ENCODE results near the gene ATP2A1.

The ATP2A1 gene

GRCh38 chr16:28910086-28911031 lies 32.1 kb downstream of the ATP2A1 start (continued):
- TF ChIP-seq TSHZ1 (tag by site-specific recombination; IDR thresholded peaks at IDR 0.05; ENCODE audit: borderline replicate concordance) (0 out of 2 replicates have a peak, but pooled peaks have one; percentile 26), EGR2 (tag by site-specific recombination; IDR thresholded peaks at IDR 0.05; ENCODE audit: low read depth) (peak; percentile 38; the same call in 1 of the 2 replicates), ZNF449 (tag by site-specific recombination; IDR thresholded peaks at IDR 0.05) (peak; percentile 13; the same call in 1 of the 2 replicates), ZNF184 (tag by site-specific recombination; IDR thresholded peaks at IDR 0.05) (peak; percentile 15; the same call in 1 of the 2 replicates), ZNF324 (tag by site-specific recombination; IDR thresholded peaks at IDR 0.05) (0 out of 2 replicates have a peak, but pooled peaks have one; percentile 33), GLIS1 (tag by site-specific recombination; IDR thresholded peaks at IDR 0.05) (peak; percentile 40), ZNF629 (tag by site-specific recombination; IDR thresholded peaks at IDR 0.05) (peak; percentile 79), ZNF660 (tag by site-specific recombination; IDR thresholded peaks at IDR 0.05) (peak; percentile 34; the same call in 1 of the 2 replicates), GFI1B (tag by site-specific recombination; IDR thresholded peaks at IDR 0.05) (peak; percentile 73; the same call in 1 of the 2 replicates), ZNF394 (tag by site-specific recombination; IDR thresholded peaks at IDR 0.05; ENCODE audit: borderline replicate concordance) (peak; percentile 65; the same call in 1 of the 2 replicates), HIC1 (tag by site-specific recombination; IDR thresholded peaks at IDR 0.05) (peak; percentile 66), ZNF560 (tag by site-specific recombination; IDR thresholded peaks at IDR 0.05; ENCODE audit: borderline replicate concordance) (no peak), PATZ1 (tag by site-specific recombination; IDR thresholded peaks at IDR 0.05) (peak; percentile 39), ZNF366 (tag by site-specific recombination; conservative IDR thresholded peaks at IDR 0.05) (0 out of 2 replicates have a peak, but pooled peaks have one; percentile 15), ZNF837 (tag by site-specific recombination; IDR thresholded peaks at IDR 0.05) (no peak), KLF17 (tag by site-specific recombination; IDR thresholded peaks at IDR 0.05) (0 out of 2 replicates have a peak, but pooled peaks have one; percentile 33), BCL11A (tag by site-specific recombination; IDR thresholded peaks at IDR 0.05; ENCODE audit: low read depth) (peak; percentile 57; the same call in 1 of the 2 replicates), ZNF24 (tag by site-specific recombination; IDR thresholded peaks at IDR 0.05) (no peak), ZNF362 (tag by site-specific recombination; IDR thresholded peaks at IDR 0.05) (0 out of 2 replicates have a peak, but pooled peaks have one; percentile 21), ZNF335 (tag by site-specific recombination; conservative IDR thresholded peaks at IDR 0.05) (peak; percentile 85), SP7 (tag by site-specific recombination; IDR thresholded peaks at IDR 0.05) (peak; percentile 78), ZNF600 (tag by site-specific recombination; IDR thresholded peaks at IDR 0.05) (peak; percentile 55; the same call in 1 of the 2 replicates), ZNF2 (tag by site-specific recombination; IDR thresholded peaks at IDR 0.05) (0 out of 2 replicates have a peak, but pooled peaks have one; percentile 23), ZNF768 (tag by site-specific recombination; IDR thresholded peaks at IDR 0.05) (no peak)
